Hepatocyte (in vitro differentiated cells): Measurements from ENCODE around the gene CEMIP2.

Experiments used
- CTCF ChIP-seq: fragments of 200-600 bp; sonication (generic); IDR thresholded peaks from 2 replicates; pipeline ENCODE4 v1.5.1; 2016; ENCODE audit warnings: antibody characterized with exemption, mild to moderate bottlenecking; ENCODE audit not compliant: poor library complexity
- EZH2 ChIP-seq: fragments of 200-600 bp; sonication (generic); IDR thresholded peaks from 2 replicates; pipeline ENCODE4 v1.6.1; 2016; ENCODE audit warnings: antibody characterized with exemption, mild to moderate bottlenecking, borderline replicate concordance
- EZH2phosphoT487 ChIP-seq: fragments of 200-600 bp; sonication (generic); IDR thresholded peaks from one replicate; pipeline ENCODE4 v1.6.1; 2018; ENCODE audit warnings: antibody characterized with exemption, mild to moderate bottlenecking, low read depth, moderate library complexity; ENCODE audit not compliant: unreplicated experiment, severe bottlenecking

GRCh38 chr9:71764891-71765290, 3.4 kb downstream of the CEMIP2 start:
- TF ChIP-seq CTCF = no peak
- TF ChIP-seq EZH2phosphoT487 = no peak
- no peak for TF ChIP-seq EZH2
